ENCODE data around the gene GP1BB.

DNA sequence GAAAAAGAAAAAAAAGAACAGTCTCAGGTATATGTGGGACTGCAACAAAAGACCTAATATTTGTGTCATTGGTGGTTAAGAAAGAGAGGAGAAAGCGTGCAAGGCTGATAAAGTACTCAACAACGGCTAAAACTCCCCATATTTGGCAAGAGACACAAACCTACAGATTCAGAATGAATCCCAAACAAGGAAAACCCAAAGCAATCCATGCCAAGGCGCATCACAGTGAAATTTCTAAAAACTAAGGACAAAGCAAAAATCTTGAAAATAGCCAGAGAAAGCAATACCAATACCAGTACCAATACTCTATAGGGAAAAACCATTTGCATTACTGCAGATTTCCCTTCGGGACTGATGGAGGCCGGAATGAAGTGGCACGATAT is 41.5 kb upstream of the GP1BB start:
- TF ChIP-seq, protein P1, sequence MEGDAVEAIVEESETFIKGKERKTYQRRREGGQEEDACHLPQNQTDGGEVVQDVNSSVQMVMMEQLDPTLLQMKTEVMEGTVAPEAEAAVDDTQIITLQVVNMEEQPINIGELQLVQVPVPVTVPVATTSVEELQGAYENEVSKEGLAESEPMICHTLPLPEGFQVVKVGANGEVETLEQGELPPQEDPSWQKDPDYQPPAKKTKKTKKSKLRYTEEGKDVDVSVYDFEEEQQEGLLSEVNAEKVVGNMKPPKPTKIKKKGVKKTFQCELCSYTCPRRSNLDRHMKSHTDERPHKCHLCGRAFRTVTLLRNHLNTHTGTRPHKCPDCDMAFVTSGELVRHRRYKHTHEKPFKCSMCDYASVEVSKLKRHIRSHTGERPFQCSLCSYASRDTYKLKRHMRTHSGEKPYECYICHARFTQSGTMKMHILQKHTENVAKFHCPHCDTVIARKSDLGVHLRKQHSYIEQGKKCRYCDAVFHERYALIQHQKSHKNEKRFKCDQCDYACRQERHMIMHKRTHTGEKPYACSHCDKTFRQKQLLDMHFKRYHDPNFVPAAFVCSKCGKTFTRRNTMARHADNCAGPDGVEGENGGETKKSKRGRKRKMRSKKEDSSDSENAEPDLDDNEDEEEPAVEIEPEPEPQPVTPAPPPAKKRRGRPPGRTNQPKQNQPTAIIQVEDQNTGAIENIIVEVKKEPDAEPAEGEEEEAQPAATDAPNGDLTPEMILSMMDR (IDR thresholded peaks at IDR 0.05 in 4 of 5, conservative IDR thresholded peaks at IDR 0.05 in 1 of 5): no peak
- TF ChIP-seq POLR2A (IDR thresholded peaks at IDR 0.05): no peak
